GM11168 (cell line): ENCODE results near the gene C5orf58.

ENCODE experiments used
- in situ Hi-C: fragments of 300-500 bp; cut with MboI; formaldehyde crosslinking; loops from one replicate; pipeline ENCODE4 v1.12.0; 2022; ENCODE audit warnings: low sequenced_read_pairs; ENCODE audit not compliant: unreplicated experiment

C5orf58 gene, protein sequence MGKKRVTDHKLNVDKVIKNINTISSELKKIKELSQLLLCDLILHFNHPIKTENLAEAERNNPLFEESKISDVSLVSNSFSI

GRCh38 chr5:170232786-170233185 is at the start of gene C5orf58:
TSS of gene C5orf58 (plus strand) at chr5:170232985. CDS start at chr5:170234977, 1,992 bp downstream.
- in situ Hi-C loops: no loop called here

DNA sequence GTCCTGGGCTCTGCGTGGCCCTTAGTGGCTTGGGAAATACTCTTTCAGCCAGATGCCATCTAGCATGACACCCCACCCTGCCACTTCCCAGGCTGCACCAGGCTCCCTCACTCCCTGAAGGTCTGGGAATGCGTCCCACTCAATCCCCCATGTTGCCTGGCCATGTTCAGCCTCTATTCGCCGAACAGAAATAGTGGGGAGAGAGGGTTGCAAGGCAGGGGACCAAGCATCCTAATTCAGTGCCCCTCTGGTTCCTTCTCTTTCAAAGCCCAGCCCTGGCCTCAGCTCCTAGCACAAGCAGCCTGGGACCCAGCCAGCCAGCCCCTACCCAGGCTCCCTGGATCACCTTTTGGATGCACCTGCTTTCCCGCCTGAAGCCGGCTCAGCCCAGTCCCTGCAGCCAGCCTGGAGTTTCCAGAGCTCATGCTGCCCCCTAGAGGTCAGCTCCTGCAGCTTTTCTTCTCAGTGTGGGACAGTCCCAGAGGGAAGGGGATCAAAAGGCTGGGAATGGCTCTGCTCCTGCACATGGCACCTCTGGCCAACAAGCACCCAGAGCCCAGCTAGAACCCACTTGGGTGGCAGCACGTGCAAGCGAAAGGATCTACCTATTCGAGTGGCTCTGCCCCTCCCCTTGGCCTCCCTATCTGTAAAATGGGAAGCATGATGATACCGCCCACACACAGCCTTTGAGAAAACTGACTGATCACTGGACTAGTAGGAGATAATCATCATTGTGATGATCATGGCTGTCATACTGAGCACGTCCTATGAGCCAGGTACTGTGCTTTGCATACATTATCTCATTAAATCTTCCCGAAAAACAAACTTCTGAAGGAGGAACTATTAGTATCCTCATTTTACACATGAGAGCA is 48.7 kb upstream of the C5orf58 start:
- in situ Hi-C loops: no loop called here

- in situ Hi-C loops: loop anchor here (5.0 kb wide), 1 partner anchor 82 kb away; no protein-coding TSS in a partner anchor
Observed at GRCh38 chr5:170184737-170185136, 48.0 kb upstream of the C5orf58 start.

DNA sequence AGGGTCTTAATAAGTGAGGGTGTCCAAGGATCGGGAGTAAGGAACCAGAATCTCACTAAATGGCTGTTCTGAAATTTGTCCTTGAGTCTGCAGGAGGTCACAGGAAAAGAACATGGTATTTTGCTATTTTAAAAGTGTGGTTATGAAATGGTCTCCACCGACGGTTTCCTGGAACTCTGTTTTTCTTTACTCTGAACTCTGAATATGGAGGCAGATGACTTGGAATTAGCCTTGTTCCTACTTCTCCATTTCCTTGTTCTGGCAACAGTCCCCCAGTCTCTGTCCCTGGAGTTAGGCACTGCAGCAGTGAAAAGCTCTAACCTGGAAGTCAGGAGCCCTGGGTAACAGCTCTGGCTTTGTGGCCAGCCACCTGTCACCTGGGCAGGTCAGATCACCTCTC is 46.6 kb upstream of the C5orf58 start:
- in situ Hi-C loops: loop anchor here (5.0 kb wide), 1 partner anchor 84 kb away; no protein-coding TSS in a partner anchor

DNA sequence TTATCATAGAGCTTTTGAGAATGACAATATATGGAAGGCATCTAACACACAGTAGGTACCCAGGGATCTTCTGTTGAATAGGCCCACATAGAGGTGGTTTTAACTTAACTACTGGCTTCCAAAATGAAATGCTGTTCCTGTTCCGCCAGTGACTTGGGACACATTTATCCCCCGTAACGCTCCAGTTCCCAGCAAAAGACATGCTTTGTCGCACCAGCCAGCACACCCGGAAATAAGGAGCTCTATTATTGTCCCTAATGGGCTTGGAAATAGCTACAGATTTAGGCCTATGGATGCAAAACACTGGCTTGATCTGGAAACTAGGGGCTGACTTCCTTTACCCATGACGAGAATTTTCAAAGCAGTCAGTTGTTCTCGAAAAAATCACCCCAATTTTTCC is 45.9 kb upstream of the C5orf58 start:
- in situ Hi-C loops: loop anchor here (5.0 kb wide), 1 partner anchor 85 kb away; no protein-coding TSS in a partner anchor

DNA sequence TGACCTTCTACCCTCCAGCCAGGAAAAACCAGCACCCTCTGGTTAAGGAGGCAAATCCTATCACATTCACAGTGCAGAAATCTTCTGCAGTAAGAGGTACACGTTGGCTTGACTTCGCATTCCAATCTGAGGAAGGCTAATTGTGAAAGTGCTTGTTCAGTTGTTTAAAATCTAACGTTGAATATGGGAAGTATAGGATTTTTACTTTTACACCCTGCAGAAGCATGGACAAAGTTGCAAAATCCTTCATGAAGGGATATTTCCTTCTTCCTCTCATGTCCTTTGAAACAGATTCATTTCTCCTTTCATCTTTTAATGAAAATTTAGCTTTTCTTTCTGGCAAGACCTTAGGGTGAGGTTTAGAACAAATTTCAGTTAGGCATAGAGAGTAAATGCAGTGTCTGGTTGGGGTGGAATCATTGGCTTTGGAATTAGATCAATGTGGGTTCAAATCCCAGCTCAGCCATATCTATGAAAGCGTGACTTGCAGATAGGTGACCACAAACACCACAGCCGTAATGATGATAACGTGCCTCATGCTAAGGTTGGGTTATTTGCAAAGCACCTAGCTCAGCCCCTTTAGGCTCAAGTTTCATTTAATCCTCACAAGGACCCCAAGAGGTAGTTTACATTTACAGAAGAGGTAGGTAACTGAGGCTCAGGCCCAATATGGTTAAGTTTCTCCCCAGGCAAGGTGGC is 42.2 kb upstream of the C5orf58 start:
- in situ Hi-C loops: no loop called here

DNA sequence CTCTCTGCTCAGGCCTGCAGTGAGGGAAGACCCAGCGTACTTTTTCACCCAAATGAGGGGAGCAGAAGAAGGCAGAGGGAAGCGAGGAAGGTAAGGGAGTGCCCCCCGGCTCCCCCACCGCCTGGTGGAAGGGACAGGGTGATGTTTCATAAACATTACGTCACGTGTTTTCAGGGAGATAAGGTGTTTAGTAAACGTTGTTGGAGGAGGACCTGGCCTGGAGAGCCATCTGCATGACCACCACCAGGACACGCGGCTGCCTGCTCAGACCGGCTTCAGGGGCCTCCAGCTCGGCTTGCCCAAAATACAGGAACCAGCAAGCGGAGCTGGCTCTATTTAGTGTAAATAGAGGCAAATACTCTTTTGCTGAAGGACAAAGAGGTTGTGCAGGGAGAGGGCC is 40.0 kb upstream of the C5orf58 start:
- in situ Hi-C loops: no loop called here

DNA sequence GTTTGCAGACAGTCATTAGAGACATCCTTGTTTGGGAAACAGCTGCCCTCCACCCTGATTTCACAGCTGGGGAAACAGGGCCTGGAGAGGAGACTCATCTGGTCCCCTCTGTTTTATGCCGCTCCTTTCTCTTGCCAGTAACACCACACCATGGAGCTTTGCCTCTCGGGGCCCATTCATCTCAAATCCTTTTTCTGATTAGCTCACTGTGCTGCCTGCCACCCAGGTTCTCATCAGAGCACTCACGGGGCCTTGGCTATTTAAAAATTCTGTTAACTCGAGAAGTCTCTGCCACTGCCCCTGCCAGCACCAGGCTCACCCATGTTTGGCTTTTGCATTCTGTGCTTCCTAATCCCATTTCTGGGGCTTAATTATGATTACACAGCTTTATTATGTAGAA is 36.8 kb upstream of the C5orf58 start:
- in situ Hi-C loops: no loop called here

- in situ Hi-C loops: no loop called here
Observed at GRCh38 chr5:170200876-170201275, 31.9 kb upstream of the C5orf58 start.

GRCh38 chr5:170201311-170201710 is 31.5 kb upstream of the C5orf58 start:
- in situ Hi-C loops: no loop called here

GRCh38 chr5:170202117-170202516 is 30.7 kb upstream of the C5orf58 start:
- in situ Hi-C loops: no loop called here

- in situ Hi-C loops: no loop called here
Observed at GRCh38 chr5:170204202-170204601, 28.6 kb upstream of the C5orf58 start.

- in situ Hi-C loops: no loop called here
Observed at GRCh38 chr5:170206216-170206615, 26.6 kb upstream of the C5orf58 start.

- in situ Hi-C loops: no loop called here
Observed at GRCh38 chr5:170206958-170207357, 25.8 kb upstream of the C5orf58 start.

- in situ Hi-C loops: no loop called here
Observed at GRCh38 chr5:170211575-170212334, 21.0 kb upstream of the C5orf58 start.

- in situ Hi-C loops: no loop called here
Observed at GRCh38 chr5:170216257-170216864, 16.4 kb upstream of the C5orf58 start.

DNA sequence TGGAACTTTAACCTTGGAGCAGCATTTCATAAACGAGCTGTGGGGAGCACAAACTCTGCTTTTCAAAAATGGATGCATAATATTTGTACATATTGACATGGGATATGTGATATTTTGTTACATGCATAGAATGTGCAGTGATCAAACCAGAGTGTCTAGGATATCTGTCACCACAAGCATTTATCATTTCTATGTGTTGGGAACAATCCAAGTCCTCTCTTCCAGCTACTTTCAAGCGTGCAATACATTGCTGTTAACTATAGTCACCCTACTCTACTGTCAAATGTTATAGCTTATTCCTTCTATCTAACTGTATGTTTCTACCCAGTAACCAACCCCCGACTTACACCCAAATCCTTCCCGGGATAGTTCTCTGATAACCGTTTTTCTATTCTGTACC is 15.0 kb upstream of the C5orf58 start:
- in situ Hi-C loops: no loop called here

DNA sequence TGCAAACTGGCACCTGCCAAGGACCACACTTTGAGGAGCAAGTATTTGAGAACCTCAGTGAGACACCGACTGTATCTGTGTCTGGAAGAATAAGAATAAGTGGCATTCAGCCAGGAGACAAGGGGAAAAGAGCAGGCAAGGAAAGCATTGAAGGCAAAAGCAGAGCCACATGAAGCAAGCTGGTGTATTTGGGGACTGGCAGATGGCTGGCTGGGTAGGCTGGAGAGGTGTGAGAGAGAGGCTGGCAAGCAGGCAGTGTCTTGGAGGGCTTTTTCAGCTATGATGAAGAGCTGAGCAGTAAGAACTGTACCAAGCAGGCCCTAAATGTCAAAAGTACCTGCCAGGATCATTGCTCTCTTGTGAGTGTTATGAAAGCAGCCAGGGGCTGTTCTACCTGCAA is 14.1 kb upstream of the C5orf58 start:
- in situ Hi-C loops: no loop called here

- in situ Hi-C loops: loop anchor here (10.0 kb wide), 1 partner anchor 205 kb away; no protein-coding TSS in a partner anchor
Observed at GRCh38 chr5:170219615-170220014, 13.2 kb upstream of the C5orf58 start.

- in situ Hi-C loops: loop anchor here (10.0 kb wide), 1 partner anchor 205 kb away; no protein-coding TSS in a partner anchor
Observed at GRCh38 chr5:170220191-170220590, 12.6 kb upstream of the C5orf58 start.
